Measurements from ENCODE around the gene RFX2. TPM values are rescaled to one million over a fixed set of nuclear protein-coding genes. Genes with fewer than 3 reads are reported as not detected.

RFX2 gene
- total RNA-seq, 2 donors from 2014 or later: 6.6 to 11.0 TPM

DNA sequence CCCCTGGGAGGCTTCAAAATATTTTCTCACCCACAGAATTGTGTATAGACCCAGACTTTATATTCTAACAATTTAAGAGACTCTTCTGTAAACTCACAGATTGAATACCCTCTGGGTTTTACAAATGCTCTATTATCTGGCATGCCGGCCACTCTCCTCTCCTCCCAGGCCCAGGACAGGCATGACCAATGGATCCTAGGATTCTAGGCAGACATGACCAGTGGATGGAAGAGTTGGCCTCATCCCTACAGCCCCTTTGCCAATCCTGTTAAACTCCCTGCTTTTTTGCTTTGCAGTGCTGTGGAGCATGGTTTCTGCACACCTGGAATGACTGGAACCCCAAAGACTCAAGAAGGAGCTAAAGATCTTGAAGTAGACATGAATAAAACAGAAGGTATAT lies 30.9 kb upstream of the RFX2 start:
- no peaks in the 10 kb centered on the region for H3K9me3 ChIP-seq (ENCODE audit: control insufficient read depth, low read length)
- Mint-ChIP-seq H3K9me3 (peaks cover 32% of the 10 kb centered on the region), H3K4me1 (no peaks in the 10 kb centered on the region), H3K27ac (no peak overlapping the region), H3K4me3 (no peak overlapping the region), H3K36me3 (ENCODE audit: low read depth) (no peaks in the 10 kb centered on the region), H3K27me3 (ENCODE audit: insufficient read depth) (peaks cover 5% of the 10 kb centered on the region)
- H3K27me3 ChIP-seq (ENCODE audit: control insufficient read depth, insufficient read depth, low read length, poor library complexity, severe bottlenecking): no peaks in the 10 kb centered on the region
- TF ChIP-seq CTCF (conservative IDR thresholded peaks at IDR 0.05): no peak
- DNase-seq: no peak
- H3K4me1 ChIP-seq (ENCODE audit: control insufficient read depth, insufficient read depth, low read length): no peaks in the 10 kb centered on the region
- H3K27ac ChIP-seq (ENCODE audit: low read depth, low read length): no peak overlapping the region
- 50 to 81% methylated on average over 1 of the region's 1 CpG for WGBS, 2 experiments (ENCODE audit: insufficient coverage in 1 of 2, insufficient read length in 1 of 2)
- no peak overlapping the region for H3K4me3 ChIP-seq (ENCODE audit: low read length)
- no peak overlapping the region for H3K9ac ChIP-seq (ENCODE audit: extremely low read depth, low read length, poor library complexity, severe bottlenecking)
- H3K36me3 ChIP-seq (ENCODE audit: control insufficient read depth, insufficient read depth, low read length): no peaks in the 10 kb centered on the region

- Histone ChIP-seq H3K27ac (ENCODE audit: low read depth, low read length) (no peak overlapping the region), H3K4me1 (ENCODE audit: control insufficient read depth, insufficient read depth, low read length) (no peaks in the 10 kb centered on the region), H3K4me3 (ENCODE audit: low read length) (no peak overlapping the region), H3K36me3 (ENCODE audit: control insufficient read depth, insufficient read depth, low read length) (no peaks in the 10 kb centered on the region), H3K9me3 (ENCODE audit: control insufficient read depth, low read length) (no peaks in the 10 kb centered on the region), H3K27me3 (ENCODE audit: control insufficient read depth, insufficient read depth, low read length, poor library complexity, severe bottlenecking) (no peaks in the 10 kb centered on the region), H3K9ac (ENCODE audit: extremely low read depth, low read length, poor library complexity, severe bottlenecking) (no peak overlapping the region)
- TF ChIP-seq CTCF (conservative IDR thresholded peaks at IDR 0.05): no peak
- H3K9me3 Mint-ChIP-seq: peaks cover 16% of the 10 kb centered on the region
- no peak overlapping the region for H3K27ac Mint-ChIP-seq
- no peak for DNase-seq
- no peak overlapping the region for H3K4me3 Mint-ChIP-seq
- WGBS, 2 experiments (ENCODE audit: insufficient coverage in 1 of 2, insufficient read length in 1 of 2): 67% methylated on average over 1 of the region's 2 CpGs
- peaks cover 1% of the 10 kb centered on the region for H3K27me3 Mint-ChIP-seq (ENCODE audit: insufficient read depth)
- no peaks in the 10 kb centered on the region for H3K36me3 Mint-ChIP-seq (ENCODE audit: low read depth)
- H3K4me1 Mint-ChIP-seq: no peaks in the 10 kb centered on the region
Observed at GRCh38 chr19:6138511-6138910, 28.2 kb upstream of the RFX2 start.

DNA sequence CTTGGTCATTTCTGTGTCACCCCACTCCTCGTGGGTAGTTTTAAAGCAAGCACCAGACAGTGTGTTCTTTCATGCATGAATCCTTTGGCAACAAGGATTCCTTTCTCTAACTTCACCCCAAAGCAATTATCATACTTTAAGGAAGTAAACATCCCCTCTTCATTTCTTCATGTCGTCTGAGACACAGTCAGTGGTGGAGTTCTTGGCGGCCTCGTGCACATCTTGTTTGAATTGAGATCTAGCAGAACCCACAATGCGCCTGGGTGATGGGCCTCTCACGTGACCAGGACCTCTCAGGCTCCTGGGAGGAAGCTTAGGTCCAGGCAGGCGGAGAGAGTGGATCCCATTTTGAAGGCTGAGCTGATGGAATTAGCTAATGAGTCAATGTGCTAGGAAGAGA lies 27.8 kb upstream of the RFX2 start:
- H3K27me3 ChIP-seq (ENCODE audit: control insufficient read depth, insufficient read depth, low read length, poor library complexity, severe bottlenecking): no peaks in the 10 kb centered on the region
- no peak overlapping the region for H3K4me3 ChIP-seq (ENCODE audit: low read length)
- H3K9me3 ChIP-seq (ENCODE audit: control insufficient read depth, low read length): peaks cover under 1% of the 10 kb centered on the region
- 68 to 84% methylated on average over 3 to 7 of the region's 7 CpGs for WGBS, 2 experiments (ENCODE audit: insufficient coverage in 1 of 2, insufficient read length in 1 of 2)
- H3K9ac ChIP-seq (ENCODE audit: extremely low read depth, low read length, poor library complexity, severe bottlenecking): no peak overlapping the region
- no peak overlapping the region for H3K4me3 Mint-ChIP-seq
- no peaks in the 10 kb centered on the region for H3K4me1 ChIP-seq (ENCODE audit: control insufficient read depth, insufficient read depth, low read length)
- no peak for DNase-seq
- peaks cover 14% of the 10 kb centered on the region for H3K9me3 Mint-ChIP-seq
- H3K27ac ChIP-seq (ENCODE audit: low read depth, low read length): no peak overlapping the region
- no peaks in the 10 kb centered on the region for H3K4me1 Mint-ChIP-seq
- H3K36me3 ChIP-seq (ENCODE audit: control insufficient read depth, insufficient read depth, low read length): no peaks in the 10 kb centered on the region
- TF ChIP-seq CTCF (conservative IDR thresholded peaks at IDR 0.05): no peak
- H3K36me3 Mint-ChIP-seq (ENCODE audit: low read depth): no peaks in the 10 kb centered on the region
- H3K27me3 Mint-ChIP-seq (ENCODE audit: insufficient read depth): peaks cover 1% of the 10 kb centered on the region
- H3K27ac Mint-ChIP-seq: no peak overlapping the region

All from endodermal cell (in vitro differentiated cells).